Fibroblast of the aortic adventitia (primary cell): Measurements from ENCODE around the gene PHETA1. TPM values are rescaled to one million over a fixed set of nuclear protein-coding genes. Genes with fewer than 3 reads are reported as not detected.

Experiments
- DNase-seq: peaks from one replicate; pipeline ENCODE4 v3.0.0-alpha.2; 2010; ENCODE audit warnings: low read depth
- H3K4me3 ChIP-seq: 2 replicates; pipeline ENCODE4 v1.5.1; 2011; ENCODE audit warnings: low read depth, mild to moderate bottlenecking, control low read depth, low read length, moderate library complexity
- CTCF ChIP-seq: IDR thresholded peaks from 2 replicates; pipeline ENCODE4 v1.5.1; 2011; ENCODE audit warnings: mild to moderate bottlenecking, low read length, control low read depth, inconsistent platforms; ENCODE audit not compliant: insufficient read depth
- small RNA-seq: library from RNA; depleted of rRNA; stranded (forward); fragments of <200 nt; gene quantifications from one replicate; pipeline ENCODE3, GENCODE V24; 2012
- total RNA-seq: library from RNA; depleted of rRNA; stranded (reverse); fragments of >200 nt; gene quantifications from 2 replicates; pipeline ENCODE4 v1.2.3, GENCODE V29; 2012; ENCODE audit warnings: low replicate concordance

PHETA1 gene
- total RNA-seq, 1 donor, result 7.3 TPM

DNA sequence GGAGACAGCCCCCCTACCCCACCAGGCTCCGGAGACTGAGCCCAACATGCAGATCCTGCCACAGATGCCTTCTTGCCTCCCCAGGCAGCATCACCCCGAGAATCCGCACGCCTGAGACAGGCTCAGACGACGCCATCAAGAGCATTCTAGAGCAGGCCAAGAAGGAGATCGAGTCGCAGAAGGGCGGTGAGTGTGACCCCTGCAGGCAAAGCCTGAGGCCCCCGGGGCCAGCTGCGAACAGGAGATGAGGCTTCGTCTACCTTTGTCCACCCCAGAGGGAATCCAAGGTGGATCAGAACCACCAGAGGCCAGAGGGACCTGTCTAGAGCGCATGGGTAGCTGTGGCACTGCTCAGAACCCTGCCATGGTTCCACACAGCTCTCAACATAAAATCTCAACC is 56.9 kb downstream of the PHETA1 start:
- no peak for DNase-seq
- no peak for TF ChIP-seq CTCF
- H3K4me3 ChIP-seq, result no peak overlapping the region

GRCh38 chr12:111311011-111311410 is 57.9 kb downstream of the PHETA1 start:
- H3K4me3 ChIP-seq, result no peak overlapping the region
- no peak for DNase-seq
- no peak for TF ChIP-seq CTCF

Small RNA genes lying within 50 kb of the gene (small RNA-seq; reads per million reads assigned to genes)
- not detected for gene RNA5SP373

Other genes with a start within 250 kb of the PHETA1 start
- 20.2 and 27.8 TPM in 2 replicates for gene SH2B3, start 36.8 kb upstream of the PHETA1 start, total RNA-seq
- 45.7 and 114 TPM in 2 replicates for gene ATXN2, start 230.2 kb upstream of the PHETA1 start, total RNA-seq